HG02852 (cell line): ENCODE measurements around the gene CSF3R.

ENCODE experiments used
- ATAC-seq: cut with Tn5 transposase; IDR thresholded peaks from one replicate; pipeline ENCODE4 v1.9.1; 2021; ENCODE audit warnings: mild to moderate bottlenecking, moderate library complexity; ENCODE audit not compliant: unreplicated experiment

The CSF3R gene

DNA sequence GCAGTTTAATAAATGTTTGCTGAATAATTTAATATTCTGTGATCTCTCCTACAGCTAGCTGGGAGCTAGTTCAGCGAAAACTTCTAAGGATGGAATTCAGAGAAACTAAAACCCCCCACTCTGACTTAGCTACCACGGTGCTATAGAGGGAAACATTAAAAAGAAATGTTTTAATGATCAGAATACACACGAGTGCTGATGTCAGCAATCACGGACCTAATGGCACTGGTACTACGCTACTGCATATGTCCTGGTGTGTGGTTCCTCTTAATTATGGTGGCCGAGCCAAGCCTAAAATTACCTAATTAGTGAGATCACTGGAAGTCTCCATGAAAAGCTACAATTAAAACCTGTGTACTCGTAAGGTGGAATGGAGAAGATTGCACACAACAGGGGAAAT is 61.1 kb downstream of the CSF3R start:
- no peak for ATAC-seq

DNA sequence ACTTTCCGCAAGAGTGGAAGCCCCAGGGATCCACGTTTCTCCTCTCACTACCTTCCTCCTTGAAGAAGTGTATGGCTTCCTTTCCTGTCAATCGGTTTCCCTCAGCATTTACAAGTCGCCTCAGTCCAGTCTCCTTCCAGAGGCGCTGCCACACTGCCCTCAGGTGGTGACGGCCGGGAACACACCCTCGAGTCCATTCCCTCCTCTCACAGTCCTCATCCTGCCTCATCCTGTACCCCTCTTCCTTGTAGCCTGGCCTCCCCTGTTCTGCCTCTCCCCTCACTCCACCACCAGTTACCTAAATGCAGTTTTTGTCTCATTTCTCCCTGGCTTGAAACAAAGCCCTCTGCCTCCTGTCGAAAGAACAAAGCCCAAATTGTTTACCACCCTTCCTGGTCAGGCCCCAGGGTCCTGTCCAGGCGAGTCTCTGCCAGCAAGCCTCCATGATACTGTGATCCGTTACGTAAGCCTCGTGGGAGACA is 61.8 kb downstream of the CSF3R start:
- ATAC-seq: peak; percentile 74

DNA sequence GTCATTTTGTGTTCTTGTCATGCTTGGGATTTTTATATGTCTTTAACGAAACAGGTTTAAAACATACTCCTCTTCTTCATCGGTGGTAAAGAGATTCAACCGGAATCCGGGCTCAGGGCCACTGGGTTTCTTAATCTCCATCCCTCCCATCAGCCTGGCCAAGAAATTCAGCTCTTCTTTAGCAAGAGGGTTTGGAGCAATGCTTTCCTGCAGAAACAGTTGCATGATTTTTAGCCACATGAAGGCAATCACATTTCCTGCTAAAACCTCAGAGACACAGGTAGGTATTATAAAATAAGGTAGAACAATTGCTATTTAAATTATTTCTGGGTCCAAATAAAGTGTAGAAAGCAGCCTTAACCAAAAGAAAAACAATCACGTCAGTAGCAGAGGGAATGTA is 62.3 kb downstream of the CSF3R start:
- no peak for ATAC-seq

DNA sequence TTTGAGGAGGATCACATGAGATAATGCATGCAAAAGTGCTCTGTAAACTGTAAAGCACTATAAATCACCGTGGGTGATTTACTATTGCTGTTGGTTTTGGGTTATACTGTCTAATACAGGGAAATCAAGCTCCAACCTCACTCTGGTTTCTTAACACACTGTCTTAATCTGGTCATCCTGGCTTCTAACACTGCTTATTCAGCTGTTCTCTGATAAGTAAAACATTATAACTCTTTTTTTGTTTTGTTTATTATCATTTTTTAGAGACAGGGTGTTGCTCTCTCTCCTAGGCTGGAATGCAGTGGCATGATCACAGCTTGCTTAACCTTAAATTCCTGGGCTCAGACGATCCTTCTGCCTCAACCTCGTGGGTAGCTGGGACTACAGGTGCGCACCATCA is 63.1 kb downstream of the CSF3R start:
- no peak for ATAC-seq

DNA sequence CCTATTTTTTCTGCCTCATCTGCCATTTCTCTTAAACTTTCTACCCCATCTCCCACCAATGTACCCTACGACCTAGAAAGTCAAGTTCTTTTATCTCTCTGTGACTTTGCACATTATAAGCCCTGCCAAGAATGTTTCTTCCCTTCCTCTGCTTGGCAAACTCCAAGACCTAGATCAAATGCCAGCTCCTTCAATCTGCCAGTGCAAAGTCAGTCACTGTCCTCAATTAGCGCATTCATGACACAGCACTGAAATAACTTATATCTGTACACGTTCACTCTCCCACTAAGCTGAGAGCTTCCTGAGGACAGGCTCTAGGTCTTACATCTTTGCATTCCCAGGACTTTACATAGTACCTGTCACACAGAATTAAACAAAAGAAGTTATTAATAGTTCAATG is 63.6 kb downstream of the CSF3R start:
- ATAC-seq: no peak

DNA sequence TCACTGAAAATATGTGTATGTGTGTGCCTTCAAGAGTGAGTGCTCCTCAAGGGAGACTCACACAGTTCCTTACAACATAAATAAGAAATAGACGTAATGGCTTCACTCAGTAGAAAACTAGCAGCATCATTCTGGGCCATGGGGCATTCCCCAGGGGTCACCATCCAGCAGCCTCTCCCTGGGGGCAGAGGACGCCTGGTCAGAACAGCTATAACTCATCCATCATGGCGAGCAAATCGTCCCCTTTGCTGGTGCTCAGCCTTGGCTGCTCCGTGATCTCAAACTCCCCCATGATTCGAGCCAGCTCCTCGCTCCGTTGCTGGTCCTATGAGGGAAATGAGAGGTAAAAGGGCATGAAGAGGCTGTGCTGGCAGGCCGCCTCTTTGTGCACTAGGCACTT is 64.8 kb downstream of the CSF3R start:
- no peak for ATAC-seq
